MCF 10A (cell line): ENCODE data around the gene HECW1. TPM values are rescaled to one million over a fixed set of nuclear protein-coding genes. Genes with fewer than 3 reads are reported as not detected.

Experiments used
- BruUV-seq: library from RNA; stranded (reverse); fragments of 400-500 nt; replicated peaks from 2 replicates; lab custom pipeline; 2021; lab: Mats Ljungman, UMichigan
- CTCF ChIA-PET: fragments of 300-600 bp; sonication (Branson Sonifier 250); formaldehyde crosslinking; extraction: SDS; loops from one replicate; lab custom pipeline; 2021; ENCODE audit warnings: antibody characterized with exemption, inconsistent platforms; lab: Yijun Ruan, JAX
- POLR2A ChIA-PET: fragments of 300-600, 350-650 bp; sonication (Branson Sonifier 250); formaldehyde crosslinking; extraction: SDS; loops from one replicate; lab custom pipeline; 2020; ENCODE audit warnings: antibody characterized with exemption, inconsistent platforms; lab: Yijun Ruan, JAX
- DNase-seq: peaks from one replicate; pipeline ENCODE4 v3.0.0-alpha.2; 2018; ENCODE audit not compliant: unreplicated experiment
- H3K27ac Mint-ChIP-seq: one replicate; pipeline ENCODE4 v1.8.0; 2022; ENCODE audit warnings: mild to moderate bottlenecking, low read depth, mixed read lengths; ENCODE audit not compliant: unreplicated experiment
- H3K27me3 Mint-ChIP-seq: one replicate; pipeline ENCODE4 v1.8.0; 2022; ENCODE audit warnings: mixed read lengths; ENCODE audit not compliant: insufficient read depth, unreplicated experiment
- H3K36me3 Mint-ChIP-seq: one replicate; pipeline ENCODE4 v1.8.0; 2022; ENCODE audit warnings: mild to moderate bottlenecking, moderate library complexity, mixed read lengths; ENCODE audit not compliant: insufficient read depth, unreplicated experiment
- H3K4me1 Mint-ChIP-seq: one replicate; pipeline ENCODE4 v1.8.0; 2022; ENCODE audit warnings: mixed read lengths; ENCODE audit not compliant: insufficient read depth, unreplicated experiment
- H3K4me3 Mint-ChIP-seq: one replicate; pipeline ENCODE4 v1.8.0; 2022; ENCODE audit warnings: mild to moderate bottlenecking, moderate library complexity, mixed read lengths; ENCODE audit not compliant: unreplicated experiment
- H3K9me3 Mint-ChIP-seq: one replicate; pipeline ENCODE4 v1.8.0; 2022; ENCODE audit warnings: mixed read lengths; ENCODE audit not compliant: unreplicated experiment
- CTCF ChIP-seq: fragments of 200-600 bp; IDR thresholded peaks from one replicate; pipeline ENCODE4 v1.8.0; 2022; ENCODE audit warnings: antibody characterized with exemption, mild to moderate bottlenecking; ENCODE audit not compliant: unreplicated experiment
- intact Hi-C: fragments of 100-400 bp; cut with micrococcal nuclease; formaldehyde crosslinking; loops from 2 replicates; pipeline ENCODE4 v1.14.1; 2022
- total RNA-seq: library from RNA; stranded (reverse); gene quantifications from 2 replicates; pipeline ENCODE4 v1.2.3, GENCODE V29; 2022

HECW1 gene
- total RNA-seq, 1 experiment from 2014 or later = not detected

- H3K4me3 Mint-ChIP-seq = no peak overlapping the region
- TF ChIP-seq CTCF = no peak
- no peaks in the 10 kb centered on the region for H3K36me3 Mint-ChIP-seq
- intact Hi-C loops = no loop called here
- CTCF ChIA-PET = interaction anchor here (0.7 to 2.0 kb wide), 4 partner anchors 22 to 516 kb away, joined by 3 to 10 read pairs (median 3); partner anchors contain the start of gene STK17A
- no peak overlapping the region for H3K27ac Mint-ChIP-seq
- H3K27me3 Mint-ChIP-seq = no peaks in the 10 kb centered on the region
- H3K9me3 Mint-ChIP-seq = no peaks in the 10 kb centered on the region
- POLR2A ChIA-PET = interaction anchor here (3.1 kb wide), 1 partner anchor 121 kb away, joined by 30 read pairs; the partner anchor contains the start of gene STK17A
- no peak for DNase-seq
- no TSS peak for BruUV-seq
- H3K4me1 Mint-ChIP-seq = peaks cover 31% of the 10 kb centered on the region
These were observed 349.0 kb downstream of the HECW1 start for GRCh38 chr7:43461349-43462024.

- Mint-ChIP-seq H3K27ac (peak overlapping the region; percentile 76), H3K27me3 (no peaks in the 10 kb centered on the region), H3K9me3 (no peaks in the 10 kb centered on the region), H3K36me3 (no peaks in the 10 kb centered on the region), H3K4me1 (peaks cover 39% of the 10 kb centered on the region), H3K4me3 (peak overlapping the region; percentile 53)
- no TSS peak for BruUV-seq
- ChIA-PET CTCF (interaction anchor here (1.2 to 2.6 kb wide), 4 partner anchors 8 to 237 kb away, joined by 3 to 12 read pairs (median 8); partner anchors contain the start of gene STK17A), POLR2A (interaction anchor here (0.9 to 3.1 kb wide), 10 partner anchors 8 to 536 kb away, joined by 3 to 30 read pairs (median 9); partner anchors contain the start of gene STK17A)
- peak; percentile 68 for DNase-seq
- intact Hi-C loops = no loop called here
- TF ChIP-seq CTCF = no peak
These were observed 350.4 kb downstream of the HECW1 start for GRCh38 chr7:43462836-43463235.

GRCh38 chr7:43463401-43463980 lies 351.0 kb downstream of the HECW1 start:
- Mint-ChIP-seq H3K36me3 (no peaks in the 10 kb centered on the region), H3K27ac (peak overlapping the region; percentile 76), H3K27me3 (no peaks in the 10 kb centered on the region), H3K9me3 (no peaks in the 10 kb centered on the region), H3K4me3 (peak overlapping the region; percentile 53), H3K4me1 (peaks cover 39% of the 10 kb centered on the region)
- DNase-seq = peak; percentile 81
- TF ChIP-seq CTCF = no peak
- BruUV-seq = no TSS peak
- CTCF ChIA-PET = interaction anchor here (0.7 to 2.6 kb wide), 6 partner anchors 9 to 237 kb away, joined by 3 to 12 read pairs (median 5); partner anchors contain the start of gene STK17A
- POLR2A ChIA-PET = interaction anchor here (0.6 to 3.1 kb wide), 13 partner anchors 8 to 536 kb away, joined by 3 to 30 read pairs (median 9); partner anchors contain the start of genes MRPL32, PSMA2 and STK17A
- intact Hi-C loops = no loop called here
